Activated CD8-positive, alpha-beta memory T cell treated with anti-CD3 and anti-CD28 coated beads for 4 hours (primary cell): ENCODE measurements around the gene ATE1.

Source experiments
- DNase-seq, 2 donors: peaks; one replicate each; pipeline ENCODE4 v3.0.0-alpha.2; 2020; ENCODE audit warnings: low read depth in 2 of 2

The ATE1 gene

DNA sequence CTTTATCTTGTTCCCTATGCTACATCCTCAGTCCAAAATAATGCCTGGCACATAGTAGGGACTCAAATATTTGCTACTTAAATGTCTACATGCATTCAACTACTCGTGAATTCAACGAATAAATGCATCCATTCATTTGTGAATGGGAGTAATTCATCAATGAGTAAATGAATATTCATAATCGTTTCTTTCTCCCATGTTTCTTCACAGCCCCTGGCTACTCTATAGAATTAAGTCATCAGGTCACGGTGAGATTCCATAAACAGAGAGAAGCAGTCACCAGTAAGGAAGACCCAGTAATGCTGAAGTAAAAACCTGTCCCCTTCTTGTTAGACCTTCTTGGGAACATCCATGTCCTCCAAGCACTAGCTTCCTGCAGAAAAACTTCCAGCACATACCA lies 48.4 kb downstream of the ATE1 start:
- DNase-seq: no peak

DNA sequence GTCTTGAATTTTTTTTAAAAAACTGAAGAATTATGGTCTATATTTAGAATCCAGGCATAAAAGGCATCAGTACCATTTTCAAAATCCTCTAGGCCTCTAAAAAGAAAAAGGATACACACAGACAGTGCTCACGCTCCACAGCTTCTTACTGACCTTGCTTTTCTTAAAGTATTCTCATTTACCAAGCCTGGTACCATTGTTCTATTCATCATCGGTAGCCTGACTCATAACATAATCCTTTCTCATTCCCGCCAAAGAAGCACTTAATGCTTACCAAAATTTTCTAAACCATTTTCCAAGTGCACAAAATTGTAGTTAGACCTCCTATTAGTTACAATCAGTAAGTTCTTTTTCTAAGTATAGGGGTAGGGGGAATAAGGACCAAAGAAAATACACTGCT lies 54.6 kb downstream of the ATE1 start:
- DNase-seq: no peak

DNA sequence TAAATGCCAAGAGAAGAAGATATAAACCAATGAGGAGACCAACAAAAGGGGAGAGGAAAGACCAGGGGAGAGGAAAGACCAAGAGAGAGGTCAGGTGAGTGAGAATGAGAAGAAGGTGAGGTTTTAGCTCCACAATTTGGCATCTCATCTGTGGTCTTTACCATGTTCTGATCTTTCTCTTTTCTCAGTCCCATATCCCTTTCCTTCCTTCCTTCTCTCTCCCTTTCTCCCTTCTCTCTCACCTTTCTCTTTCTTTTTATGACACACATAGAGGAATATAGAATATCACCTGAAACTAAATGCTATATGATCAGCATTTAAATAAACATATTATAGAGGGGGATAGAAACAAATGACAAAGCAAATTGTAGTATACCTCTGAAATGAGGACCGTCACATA lies 57.4 kb downstream of the ATE1 start:
- DNase-seq: no peak

DNA sequence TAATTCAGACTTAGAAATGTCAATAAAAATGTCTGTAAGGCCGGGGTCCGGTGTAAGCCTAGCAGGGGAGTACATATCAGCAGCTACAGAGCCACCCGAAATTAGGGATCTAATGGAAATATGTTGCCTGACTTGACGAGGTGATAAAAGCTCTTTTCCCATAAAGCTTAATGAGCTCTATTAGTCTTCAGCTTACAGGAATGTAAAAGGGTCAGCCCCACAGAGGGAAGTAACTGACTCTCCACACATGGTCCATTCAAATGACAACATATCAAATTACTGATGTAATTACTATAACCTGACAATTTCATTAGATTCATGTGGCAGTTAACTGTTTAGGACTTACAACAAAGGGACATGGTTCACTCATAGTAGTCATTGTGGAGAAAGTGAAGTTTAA lies 62.3 kb downstream of the ATE1 start:
- no peak for DNase-seq

DNA sequence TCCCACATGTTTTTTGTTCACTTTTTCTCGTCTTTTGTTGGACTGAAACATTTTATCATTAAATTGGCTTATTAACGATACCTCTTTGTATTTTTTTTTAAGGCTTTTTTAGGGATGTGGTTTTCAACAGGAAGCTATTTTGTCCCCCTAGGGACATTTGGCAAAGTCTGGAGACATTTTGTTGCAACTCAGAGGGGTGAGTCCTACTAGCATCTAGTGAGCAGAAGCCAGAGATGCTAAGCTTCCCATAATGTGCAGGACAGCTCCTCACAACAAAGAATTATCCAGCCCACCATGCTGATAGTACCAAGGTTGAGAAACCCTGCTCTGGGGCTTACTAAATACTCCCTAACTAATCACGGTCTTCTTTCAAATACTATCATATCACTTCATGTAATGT lies 63.2 kb downstream of the ATE1 start:
- no peak for DNase-seq

DNA sequence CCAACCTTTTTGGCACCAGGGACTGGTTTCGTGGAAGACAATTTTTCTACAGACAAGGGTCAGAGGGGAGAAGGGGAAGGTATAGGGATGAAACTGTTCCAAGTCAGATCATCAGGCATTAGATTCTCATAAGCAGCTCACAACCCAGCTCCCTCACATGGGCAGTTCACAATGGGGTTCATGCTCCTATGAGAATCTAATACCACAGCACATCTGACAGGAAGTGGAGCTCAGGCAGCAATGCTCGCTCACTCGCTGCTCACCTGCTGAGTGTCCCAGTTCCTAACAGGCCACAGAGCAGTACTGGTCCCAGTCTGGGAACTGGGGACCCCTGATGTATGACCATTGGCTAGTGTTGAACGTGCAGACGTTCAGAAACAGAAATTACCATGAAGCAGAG lies 63.7 kb downstream of the ATE1 start:
- DNase-seq: no peak

DNA sequence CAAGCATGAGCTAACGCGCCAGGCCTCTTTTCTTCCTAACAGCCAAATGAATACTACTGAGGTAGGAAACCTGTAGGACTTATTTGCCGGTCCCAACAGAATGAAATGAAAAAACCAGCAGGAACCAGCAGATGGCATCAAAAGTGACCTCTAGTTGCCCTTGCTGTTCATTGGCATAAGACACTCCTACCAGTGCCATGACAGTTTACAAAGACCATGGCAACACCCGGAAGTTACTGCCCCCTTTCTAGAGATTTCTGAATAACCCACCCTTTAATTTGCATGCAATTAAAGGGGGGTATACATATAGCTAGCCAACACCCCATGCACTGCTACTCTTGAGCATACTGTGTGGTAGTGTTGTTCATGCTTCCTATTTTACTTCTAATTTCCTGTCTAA lies 65.2 kb downstream of the ATE1 start:
- no peak for DNase-seq

DNA sequence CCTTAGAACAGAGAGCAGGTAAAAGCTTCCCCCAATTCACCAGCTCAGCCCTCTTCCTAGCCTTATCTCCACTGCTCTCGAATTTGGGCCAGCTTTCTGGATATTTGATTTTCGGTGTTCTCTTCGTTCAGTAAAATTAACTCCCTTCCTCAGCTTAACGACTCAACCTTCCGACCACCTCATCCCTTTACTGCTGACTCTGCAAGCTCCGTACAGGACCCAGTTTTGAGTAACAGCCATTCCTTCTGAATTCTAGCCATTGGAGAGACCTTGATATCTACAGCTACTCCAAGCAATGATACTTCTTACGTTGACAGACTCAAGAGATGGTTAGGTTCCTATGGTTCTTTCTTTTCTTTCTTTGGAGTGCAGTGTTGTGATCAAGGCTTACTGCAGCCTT lies 65.8 kb downstream of the ATE1 start:
- DNase-seq: no peak

DNA sequence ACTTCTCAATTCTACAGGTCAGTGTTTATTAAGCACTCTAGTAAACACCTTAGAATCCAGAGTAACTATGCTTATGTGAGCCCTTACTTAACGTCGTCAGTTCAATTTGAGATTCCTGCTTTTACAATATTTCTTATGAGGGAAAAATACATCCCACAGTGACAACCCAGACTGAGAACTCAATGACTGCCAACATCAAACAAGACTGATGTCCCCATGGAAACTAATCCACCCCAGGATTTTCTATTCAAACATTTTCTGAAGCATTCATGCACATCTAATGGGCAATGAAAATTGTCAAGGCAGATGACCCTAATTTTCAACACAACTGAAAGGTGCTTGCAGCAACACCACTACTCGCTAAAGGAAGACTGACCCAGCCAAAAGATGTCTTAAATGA lies 67.0 kb downstream of the ATE1 start:
- no peak for DNase-seq

DNA sequence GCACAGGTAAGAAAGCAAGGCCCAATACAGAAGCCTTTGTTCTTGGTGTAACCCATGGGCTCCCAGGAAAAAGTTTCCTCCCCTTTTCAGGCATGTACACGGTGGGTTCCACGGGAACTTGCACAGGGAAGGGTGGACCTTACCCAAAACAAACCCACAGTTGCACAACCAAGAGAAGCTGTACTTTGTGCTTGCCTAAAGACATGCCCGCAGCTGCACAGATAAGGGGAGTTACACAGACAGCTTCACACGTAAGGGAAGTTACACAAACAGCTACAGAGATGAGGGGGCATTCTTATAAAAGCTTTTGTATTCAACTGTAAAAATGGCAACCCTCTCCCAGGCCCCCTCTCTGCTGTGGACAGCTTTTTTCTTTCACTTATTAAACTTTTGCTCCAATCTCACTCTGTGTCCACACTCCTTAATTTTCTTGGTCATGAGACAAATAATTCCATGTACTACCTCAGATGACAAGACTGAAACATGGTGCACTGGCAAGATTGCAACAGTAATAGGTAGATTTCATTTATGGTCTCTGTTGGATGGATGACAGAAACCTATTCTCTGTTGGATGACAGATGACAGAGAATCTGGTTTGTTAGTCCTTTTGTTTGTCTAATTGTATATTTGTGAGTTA lies 72.9 kb downstream of the ATE1 start:
- no peak for DNase-seq

DNA sequence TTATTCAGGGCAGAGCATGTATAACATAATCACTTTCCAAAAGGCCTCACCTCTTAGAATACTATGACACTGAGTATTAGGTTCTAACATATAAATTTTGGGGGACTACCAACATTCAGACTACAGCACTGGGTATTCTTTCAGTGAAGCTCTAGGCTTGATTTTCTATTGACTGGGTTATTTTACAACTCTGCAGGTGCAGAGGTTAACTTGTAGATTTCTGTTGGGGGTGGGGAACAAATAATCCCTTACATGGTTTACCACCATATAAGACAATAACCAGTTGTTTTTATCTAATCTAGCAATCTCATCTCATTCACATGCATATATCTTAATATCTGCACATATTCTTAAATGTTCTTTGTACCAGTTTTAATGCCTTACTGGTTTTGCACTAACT lies 73.9 kb downstream of the ATE1 start:
- no peak for DNase-seq

DNA sequence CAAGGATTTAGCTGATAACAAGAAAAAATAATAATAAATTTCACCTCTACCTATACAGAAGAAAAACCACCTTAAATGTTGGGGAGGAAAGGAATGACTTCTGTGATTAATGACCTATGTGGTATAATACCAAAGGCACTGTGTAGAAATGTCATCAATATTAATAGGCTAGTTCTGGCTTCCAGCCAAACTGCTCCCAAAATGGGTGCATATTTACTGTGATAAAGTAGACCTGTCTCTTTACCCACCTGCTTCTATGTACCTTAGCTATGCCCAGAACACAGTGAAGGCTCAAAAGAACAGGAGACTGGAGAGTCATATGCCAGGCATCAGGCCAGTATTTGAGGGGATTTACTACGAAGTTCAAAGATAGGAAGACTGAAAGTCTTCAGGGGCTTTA lies 76.0 kb downstream of the ATE1 start:
- DNase-seq: no peak

DNA sequence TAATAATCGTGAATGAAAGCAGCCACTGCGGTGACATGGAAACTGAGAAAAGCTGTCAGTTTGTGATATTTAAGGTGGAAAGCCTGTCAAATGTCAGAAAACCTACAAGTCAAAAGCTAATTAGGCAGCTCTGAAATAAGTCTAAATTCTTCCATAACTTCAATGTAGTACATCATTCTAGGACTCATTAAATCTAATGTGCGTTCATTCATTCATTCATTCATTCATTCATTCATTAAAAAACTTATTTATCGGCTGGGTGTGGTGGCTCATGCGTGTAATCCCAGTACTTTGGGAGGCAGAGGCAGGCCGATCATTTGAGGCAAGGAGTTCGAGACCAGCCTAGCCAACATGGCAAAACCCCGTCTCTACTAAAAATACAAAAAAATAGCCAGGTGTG lies 79.7 kb downstream of the ATE1 start:
- DNase-seq: no peak

DNA sequence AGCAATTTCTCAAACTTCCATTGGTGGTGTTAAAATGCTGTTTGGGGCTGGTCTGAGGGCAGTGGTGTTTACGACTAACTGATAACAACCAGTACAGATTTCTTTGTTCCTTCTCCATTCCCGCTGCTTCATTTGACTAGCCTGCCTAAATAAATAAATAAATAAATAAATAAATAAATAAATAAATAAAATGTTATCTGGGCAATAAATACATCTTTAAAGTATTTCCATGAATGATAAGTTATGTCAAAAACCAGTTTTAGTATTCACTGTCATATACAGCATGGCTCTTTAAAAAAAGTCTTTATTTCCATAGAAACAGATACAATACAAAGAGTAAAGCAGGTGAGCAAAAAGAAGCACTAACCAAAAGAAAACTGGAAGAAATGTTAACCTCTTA lies 81.3 kb downstream of the ATE1 start:
- no peak for DNase-seq

DNA sequence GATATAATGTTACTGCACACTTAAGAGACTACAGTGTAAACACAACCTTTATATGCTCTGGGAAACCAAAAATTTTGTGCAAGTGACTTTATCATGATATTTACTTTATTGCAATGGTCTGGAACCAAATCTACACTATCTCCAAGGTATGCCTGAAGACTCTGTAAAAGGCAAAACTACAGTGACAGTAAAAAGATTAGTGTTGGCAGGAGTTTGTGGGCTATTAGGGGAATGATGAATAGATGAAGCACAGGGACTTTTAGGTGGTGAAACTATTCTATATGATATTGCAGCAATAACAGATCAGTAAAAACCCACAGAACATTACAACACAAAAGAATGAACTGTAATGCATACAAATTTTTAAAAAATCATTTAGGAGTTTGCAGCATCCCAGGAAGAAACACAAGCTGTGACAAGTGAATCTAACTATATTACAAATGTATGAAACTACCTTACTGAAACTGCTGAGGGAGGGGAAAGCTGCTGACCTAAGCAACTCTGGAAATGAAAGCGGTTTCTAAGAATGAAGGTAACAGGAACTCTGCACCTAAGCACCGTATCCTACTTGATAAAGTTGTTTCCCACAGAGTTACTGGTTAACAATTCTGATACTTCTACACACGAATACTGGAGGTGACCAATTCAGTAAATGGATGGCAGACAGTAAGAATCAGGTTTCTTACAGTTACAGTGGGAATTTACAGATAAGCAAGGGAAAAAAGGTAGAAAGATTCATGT lies 82.6 kb downstream of the ATE1 start:
- no peak for DNase-seq

DNA sequence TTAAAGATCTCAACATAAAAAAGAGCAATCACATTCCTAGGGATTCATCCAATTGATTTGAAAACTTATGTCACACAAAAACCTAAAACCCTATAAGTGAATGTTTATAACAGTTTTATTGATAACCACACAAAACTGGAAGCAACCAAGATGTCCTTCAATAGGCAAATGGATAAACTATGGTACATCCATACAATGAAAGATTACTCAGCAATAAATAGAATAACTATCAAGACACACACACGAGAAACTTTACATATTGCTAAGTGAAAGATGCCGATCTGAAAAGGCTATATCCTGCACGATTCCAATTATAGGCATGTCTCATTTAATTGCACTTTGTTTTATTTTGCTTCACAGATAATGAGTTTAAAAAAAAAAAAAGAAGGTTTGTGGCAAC lies 83.3 kb downstream of the ATE1 start:
- DNase-seq: no peak

DNA sequence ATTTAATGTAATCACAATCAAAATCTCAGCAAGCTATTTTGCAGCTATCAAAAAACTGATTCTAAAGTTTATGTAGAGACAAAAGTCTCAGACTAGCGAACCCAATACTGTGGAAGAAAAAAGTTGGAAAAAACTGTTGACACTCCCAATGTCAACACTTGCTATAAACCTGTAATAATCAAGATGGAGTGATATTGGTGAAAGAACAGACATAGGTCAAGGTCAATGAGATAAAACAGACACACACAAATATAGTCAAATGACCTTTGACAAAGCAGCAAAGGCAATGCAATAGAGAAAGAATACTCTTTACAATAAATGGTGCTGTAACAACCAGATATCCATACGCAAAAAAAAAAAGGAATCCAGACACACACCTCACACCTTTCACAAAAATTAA lies 84.5 kb downstream of the ATE1 start:
- no peak for DNase-seq

DNA sequence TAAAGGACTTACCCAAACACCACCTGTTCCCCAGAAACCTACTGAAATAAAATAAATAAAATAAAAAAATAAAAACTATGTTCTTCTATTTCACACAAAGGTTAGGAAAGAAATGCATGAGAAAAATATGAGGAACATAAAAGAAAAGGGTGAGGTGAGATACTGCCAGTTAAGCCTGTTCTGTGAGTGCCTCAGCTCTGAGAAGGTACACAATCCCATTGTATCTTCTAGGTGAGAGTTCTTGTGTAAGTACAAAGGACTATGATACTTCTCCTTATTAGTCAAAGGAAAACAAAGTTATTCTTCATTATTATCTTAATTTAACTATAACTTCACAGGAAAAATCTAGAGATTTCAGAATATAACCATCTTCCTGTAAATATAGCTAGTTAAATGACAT lies 86.0 kb downstream of the ATE1 start:
- DNase-seq: no peak

DNA sequence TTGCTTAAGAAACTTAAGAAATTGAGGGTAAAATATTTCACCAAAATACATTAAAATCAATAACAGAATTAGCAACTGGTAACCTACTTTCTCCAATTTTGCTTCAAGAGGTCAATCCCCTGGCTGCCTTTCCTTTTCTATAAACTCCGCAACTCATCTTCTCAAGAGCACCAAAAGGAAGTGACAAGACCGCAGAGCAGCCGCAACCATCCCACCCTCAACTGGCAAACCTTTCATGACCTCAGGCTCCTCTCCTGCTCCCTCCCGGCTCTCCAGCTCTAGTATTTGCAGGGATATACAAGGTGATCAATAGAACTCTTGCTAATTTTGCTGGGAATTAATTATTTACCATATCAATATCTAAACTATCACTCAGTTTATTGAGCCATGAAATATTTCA lies 88.9 kb downstream of the ATE1 start:
- DNase-seq: no peak

DNA sequence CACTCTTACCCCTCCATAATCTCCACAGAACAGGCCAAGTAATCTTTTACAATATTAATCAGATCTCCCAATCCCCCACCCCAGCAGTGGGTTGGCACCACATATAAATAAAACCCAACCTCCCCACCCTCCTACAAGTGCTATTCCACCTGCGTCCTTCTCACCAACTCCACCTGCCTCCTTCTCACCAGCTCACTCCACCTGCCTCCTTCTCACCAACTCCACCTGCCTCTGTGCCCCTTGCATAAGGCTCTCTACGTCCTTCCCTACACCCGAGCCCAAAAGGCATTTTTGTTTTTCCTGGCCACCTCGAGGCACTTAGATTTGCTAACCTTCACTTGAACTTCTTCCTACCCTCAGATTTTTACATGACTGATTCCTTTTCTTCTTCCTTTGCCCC lies 89.7 kb downstream of the ATE1 start:
- DNase-seq: no peak

DNA sequence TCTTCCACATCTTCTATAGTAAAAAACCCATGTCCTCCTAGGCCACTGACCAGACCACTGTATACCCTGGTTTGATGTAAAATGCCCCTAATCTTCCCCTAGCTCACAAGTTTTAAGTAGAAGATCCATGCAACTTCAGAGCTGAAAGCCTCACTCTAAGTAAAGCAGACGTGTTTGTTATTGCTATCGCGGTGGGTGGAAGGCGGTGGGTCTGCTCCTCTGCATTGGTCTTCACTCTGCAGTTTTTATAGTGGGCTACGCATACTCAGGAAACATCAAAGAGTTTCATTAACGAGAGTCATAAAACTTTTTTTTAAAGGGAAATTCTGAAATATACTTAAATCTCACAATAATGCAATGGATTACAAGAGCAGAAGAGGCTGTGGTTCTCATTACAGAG lies 91.7 kb downstream of the ATE1 start:
- no peak for DNase-seq

DNA sequence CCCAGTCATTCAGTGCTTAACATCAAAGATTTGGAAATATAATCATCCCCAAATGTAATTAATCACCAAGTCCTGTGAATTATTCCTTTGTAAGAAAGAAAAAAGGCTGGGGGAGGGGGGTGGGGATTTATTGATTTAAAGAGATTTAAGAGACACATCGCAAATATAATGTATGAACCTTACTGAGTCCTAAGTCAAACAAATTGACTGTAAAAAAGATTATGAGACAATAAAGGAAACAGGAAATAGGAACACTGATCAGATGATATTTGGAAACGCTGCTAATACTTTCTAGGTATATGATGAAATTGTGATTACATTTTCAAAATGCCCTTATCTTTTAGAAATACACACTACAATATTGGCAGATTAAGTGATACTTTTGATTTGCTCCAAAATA lies 92.5 kb downstream of the ATE1 start:
- no peak for DNase-seq

DNA sequence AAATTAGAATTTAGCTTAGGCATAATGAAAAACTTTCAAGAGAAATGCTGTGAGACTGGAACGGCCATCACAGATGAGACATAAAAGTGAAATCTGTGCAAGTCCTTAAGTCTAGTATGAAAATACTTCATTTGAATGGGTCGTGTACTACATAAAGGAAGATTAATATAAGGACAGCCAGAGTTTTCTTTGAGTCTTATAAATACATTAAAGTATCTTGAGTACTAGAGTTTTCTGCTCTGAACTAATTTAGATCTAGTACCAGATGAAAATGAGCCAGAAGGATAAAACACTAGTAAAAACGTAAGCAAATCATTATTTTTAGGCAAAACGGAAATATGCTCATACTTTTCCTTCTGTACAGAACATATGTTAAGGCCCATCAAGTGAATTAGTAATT lies 93.1 kb downstream of the ATE1 start:
- DNase-seq: no peak

DNA sequence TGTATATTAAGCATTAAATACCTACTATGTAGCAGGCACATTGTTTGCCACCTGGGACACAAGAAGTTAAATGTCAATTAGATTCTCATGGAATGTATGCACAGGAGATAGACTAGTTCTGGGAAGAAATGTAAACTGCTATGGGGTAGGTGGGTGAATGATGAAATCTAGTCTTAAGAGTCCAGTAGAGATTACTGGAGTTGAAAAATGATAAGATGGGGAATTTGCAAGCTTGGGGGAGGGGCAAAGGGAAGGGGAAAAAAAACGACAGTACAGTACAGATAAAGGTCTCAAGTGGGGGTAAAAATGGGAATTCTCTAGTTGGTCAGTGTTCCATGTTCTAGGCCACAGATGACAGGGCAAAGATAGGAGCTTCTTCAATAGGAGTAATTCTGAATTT lies 94.4 kb downstream of the ATE1 start:
- DNase-seq: no peak
